MM.1S (cell line): ENCODE results near the gene SNCA.

Source experiments
- EZH2 ChIP-seq: fragments of 300-600 bp; sonication (generic); optimal IDR thresholded peaks from 2 replicates; pipeline ENCODE3; 2017; ENCODE audit warnings: low read depth, mild to moderate bottlenecking, antibody characterized with exemption, low read length, mixed read lengths
- EZH2phosphoT487 ChIP-seq: fragments of 300-600 bp; sonication (generic); IDR thresholded peaks from 2 replicates; pipeline ENCODE4 v1.6.1; 2018; ENCODE audit warnings: antibody characterized with exemption, low read length
- TF ChIP-seq, protein P1 (sequence below): fragments of 300-600 bp; sonication (generic); IDR thresholded peaks from 2 replicates; pipeline ENCODE4 v1.5.1; 2016; ENCODE audit warnings: antibody characterized with exemption, low read length, mixed read lengths

GRCh38 chr4:89837385-89837992, 528 bp upstream of the SNCA start:
- TF ChIP-seq, protein P1, sequence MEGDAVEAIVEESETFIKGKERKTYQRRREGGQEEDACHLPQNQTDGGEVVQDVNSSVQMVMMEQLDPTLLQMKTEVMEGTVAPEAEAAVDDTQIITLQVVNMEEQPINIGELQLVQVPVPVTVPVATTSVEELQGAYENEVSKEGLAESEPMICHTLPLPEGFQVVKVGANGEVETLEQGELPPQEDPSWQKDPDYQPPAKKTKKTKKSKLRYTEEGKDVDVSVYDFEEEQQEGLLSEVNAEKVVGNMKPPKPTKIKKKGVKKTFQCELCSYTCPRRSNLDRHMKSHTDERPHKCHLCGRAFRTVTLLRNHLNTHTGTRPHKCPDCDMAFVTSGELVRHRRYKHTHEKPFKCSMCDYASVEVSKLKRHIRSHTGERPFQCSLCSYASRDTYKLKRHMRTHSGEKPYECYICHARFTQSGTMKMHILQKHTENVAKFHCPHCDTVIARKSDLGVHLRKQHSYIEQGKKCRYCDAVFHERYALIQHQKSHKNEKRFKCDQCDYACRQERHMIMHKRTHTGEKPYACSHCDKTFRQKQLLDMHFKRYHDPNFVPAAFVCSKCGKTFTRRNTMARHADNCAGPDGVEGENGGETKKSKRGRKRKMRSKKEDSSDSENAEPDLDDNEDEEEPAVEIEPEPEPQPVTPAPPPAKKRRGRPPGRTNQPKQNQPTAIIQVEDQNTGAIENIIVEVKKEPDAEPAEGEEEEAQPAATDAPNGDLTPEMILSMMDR = no peak
- TF ChIP-seq EZH2 (no peak), EZH2phosphoT487 (no peak)
